Measurements from ENCODE around the gene CDCP2. TPM values are rescaled to one million over a fixed set of nuclear protein-coding genes. Genes with fewer than 3 reads are reported as not detected.

Gene CDCP2
- total and polyA plus RNA-seq, 2 donors (not counting 1 experiment from before 2014, with no cell fraction given) = 0.25 TPM; not detected in 1

GRCh38 chr1:54134295-54134694, 18.5 kb downstream of the CDCP2 start:
- DNase-seq (no peak), ATAC-seq (ENCODE audit: low read depth) (no peak)
- CTCF ChIA-PET = no interaction called here
- H4K20me1 ChIP-seq (ENCODE audit: control insufficient read depth, insufficient read depth, low read length, poor library complexity, severe bottlenecking) = no peaks in the 10 kb centered on the region
- 86% methylated on average over 4 of the region's 6 CpGs for WGBS (ENCODE audit: insufficient coverage)
- H3K4me1 Mint-ChIP-seq = no peaks in the 10 kb centered on the region
- H3K27me3 ChIP-seq (replicated peaks in 1 of 4; ENCODE audit: control extremely low read depth in 1 of 4, control insufficient read depth in 3 of 4, insufficient read depth in 4 of 4, low read length in 3 of 4) = peaks cover 0 to 6% (median 0%) of the 10 kb centered on the region in 4 experiments
- H3K27me3 Mint-ChIP-seq = peaks cover 7% of the 10 kb centered on the region
- H3K9me3 Mint-ChIP-seq (ENCODE audit: insufficient read depth) = no peaks in the 10 kb centered on the region
- intact Hi-C loops (cut with micrococcal nuclease) = no loop called here
- H3K27ac Mint-ChIP-seq = no peak overlapping the region
- no peaks in the 10 kb centered on the region for H3K4me1 ChIP-seq (ENCODE audit: control insufficient read depth in 2 of 2, insufficient read depth in 2 of 2, low read length in 2 of 2)
- TF ChIP-seq CTCF (IDR thresholded peaks at IDR 0.05) (no peak), EZH2 (IDR thresholded peaks at IDR 0.05; ENCODE audit: borderline replicate concordance, insufficient read depth, low read depth, low read length, poor library complexity, severe bottlenecking) (no peak)
- H3K4me3 Mint-ChIP-seq = no peak overlapping the region
- H3K36me3 ChIP-seq (replicated peaks in 1 of 2; ENCODE audit: control extremely low read depth in 1 of 2, control insufficient read depth in 1 of 2, extremely low read depth in 1 of 2, insufficient read depth in 2 of 2, low read length in 1 of 2) = no peaks in the 10 kb centered on the region
- no peak overlapping the region for H3K4me3 ChIP-seq (ENCODE audit: control extremely low read depth in 1 of 5, extremely low read depth in 1 of 5, insufficient read depth in 1 of 5, low read depth in 2 of 5, low read length in 4 of 5)
- no peak overlapping the region for H3K4me2 ChIP-seq (replicated peaks; ENCODE audit: low read depth, low read length, poor library complexity, severe bottlenecking)
- no peaks in the 10 kb centered on the region for H3K79me2 ChIP-seq (ENCODE audit: control insufficient read depth, insufficient read depth, low read length)
- H2AFZ ChIP-seq (ENCODE audit: insufficient read depth, low read depth, low read length, poor library complexity, severe bottlenecking) = no peak overlapping the region
- no peak overlapping the region for H3K27ac ChIP-seq (ENCODE audit: low read length in 2 of 2)
- no peaks in the 10 kb centered on the region for H3K9me3 ChIP-seq (ENCODE audit: control extremely low read depth in 1 of 3, control insufficient read depth in 2 of 3, insufficient read depth in 1 of 3, low read length in 2 of 3)
- POLR2A ChIA-PET = no interaction called here
- no peak overlapping the region for H3K9ac ChIP-seq (ENCODE audit: low read length)

GRCh38 chr1:54132495-54132894, 20.3 kb downstream of the CDCP2 start:
- no peaks in the 10 kb centered on the region for H3K4me1 Mint-ChIP-seq
- POLR2A ChIA-PET = no interaction called here

More at GRCh38 chr1:54132495-54132894, 20.3 kb downstream of the CDCP2 start:
- H3K4me2 ChIP-seq (replicated peaks; ENCODE audit: low read depth, low read length, poor library complexity, severe bottlenecking) = no peak overlapping the region
- H4K20me1 ChIP-seq (ENCODE audit: control insufficient read depth, insufficient read depth, low read length, poor library complexity, severe bottlenecking) = no peaks in the 10 kb centered on the region
- no peak overlapping the region for H3K27ac ChIP-seq (ENCODE audit: low read length in 2 of 2)
- H3K27me3 ChIP-seq (replicated peaks in 1 of 4; ENCODE audit: control extremely low read depth in 1 of 4, control insufficient read depth in 3 of 4, insufficient read depth in 4 of 4, low read length in 3 of 4) = peaks cover 0 to 6% (median 0%) of the 10 kb centered on the region in 4 experiments
- DNase-seq (no peak), ATAC-seq (ENCODE audit: low read depth) (no peak)
- no peaks in the 10 kb centered on the region for H3K36me3 ChIP-seq (replicated peaks in 1 of 2; ENCODE audit: control extremely low read depth in 1 of 2, control insufficient read depth in 1 of 2, extremely low read depth in 1 of 2, insufficient read depth in 2 of 2, low read length in 1 of 2)
- Mint-ChIP-seq H3K4me3 (no peak overlapping the region), H3K27ac (no peak overlapping the region), H3K27me3 (peaks cover 13% of the 10 kb centered on the region), H3K9me3 (ENCODE audit: insufficient read depth) (no peaks in the 10 kb centered on the region)
- 50% methylated on average over 2 of the region's 2 CpGs for WGBS (ENCODE audit: insufficient coverage)
- no peaks in the 10 kb centered on the region for H3K79me2 ChIP-seq (ENCODE audit: control insufficient read depth, insufficient read depth, low read length)
- no peak overlapping the region for H2AFZ ChIP-seq (ENCODE audit: insufficient read depth, low read depth, low read length, poor library complexity, severe bottlenecking)
- H3K4me1 ChIP-seq (ENCODE audit: control insufficient read depth in 2 of 2, insufficient read depth in 2 of 2, low read length in 2 of 2) = no peaks in the 10 kb centered on the region
- TF ChIP-seq CTCF (IDR thresholded peaks at IDR 0.05) = no peak
- no peak overlapping the region for H3K9ac ChIP-seq (ENCODE audit: low read length)
- CTCF ChIA-PET = interaction anchor here (0.6 kb wide), 1 partner anchor 42 kb away, joined by 3 read pairs; no protein-coding TSS in a partner anchor
- no peak overlapping the region for H3K4me3 ChIP-seq (ENCODE audit: control extremely low read depth in 1 of 5, extremely low read depth in 1 of 5, insufficient read depth in 1 of 5, low read depth in 2 of 5, low read length in 4 of 5)
- intact Hi-C loops (cut with micrococcal nuclease) = no loop called here
- H3K9me3 ChIP-seq (ENCODE audit: control extremely low read depth in 1 of 3, control insufficient read depth in 2 of 3, insufficient read depth in 1 of 3, low read length in 2 of 3) = no peaks in the 10 kb centered on the region
